ENCODE measurements around the gene KANK3.
"Not testable (repeated sequence)": the region's sequence is repeated elsewhere in the genome, so short reads cannot be mapped to it uniquely, and the experiment has no call there.

KANK3 gene

DNA sequence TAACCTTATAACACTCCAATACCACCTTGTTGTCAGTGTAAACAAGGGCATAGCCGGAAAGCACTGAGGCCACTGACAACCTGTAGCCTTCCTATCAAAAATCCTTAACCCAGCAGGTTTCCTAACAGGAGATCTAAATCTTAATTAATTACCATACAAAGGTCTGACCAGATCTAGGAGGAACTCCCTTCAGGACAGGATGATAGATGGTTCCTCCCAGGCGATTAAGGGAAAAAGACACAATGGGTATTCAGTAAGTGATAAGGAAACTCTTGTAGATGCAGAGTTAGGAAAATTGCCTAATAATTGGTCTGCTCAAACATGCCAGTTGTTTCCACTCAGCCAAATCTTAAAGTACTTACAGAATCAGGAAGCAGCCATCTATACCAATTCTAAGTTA, 42.0 kb upstream of the KANK3 start:
- H3K9me3 ChIP-seq (ENCODE audit: control insufficient read depth, insufficient read depth, low read length); H3K27me3 ChIP-seq (ENCODE audit: control insufficient read depth, insufficient read depth, low read length); H3K36me3 ChIP-seq (ENCODE audit: control insufficient read depth, insufficient read depth, low read length); H3K4me1 ChIP-seq (ENCODE audit: control insufficient read depth, insufficient read depth, low read length); H3K27ac ChIP-seq (ENCODE audit: low read depth, low read length); H3K9ac ChIP-seq (ENCODE audit: low read depth, low read length); H3K4me3 ChIP-seq (ENCODE audit: low read depth, low read length): not testable (repeated sequence)

- not testable (repeated sequence) for H3K36me3 ChIP-seq (ENCODE audit: control insufficient read depth, insufficient read depth, low read length); H3K4me3 ChIP-seq (ENCODE audit: low read depth, low read length); H3K4me1 ChIP-seq (ENCODE audit: control insufficient read depth, insufficient read depth, low read length); H3K27me3 ChIP-seq (ENCODE audit: control insufficient read depth, insufficient read depth, low read length); H3K9me3 ChIP-seq (ENCODE audit: control insufficient read depth, insufficient read depth, low read length); H3K9ac ChIP-seq (ENCODE audit: low read depth, low read length); H3K27ac ChIP-seq (ENCODE audit: low read depth, low read length)
Observed at GRCh38 chr19:8384569-8384968, 41.5 kb upstream of the KANK3 start.

DNA sequence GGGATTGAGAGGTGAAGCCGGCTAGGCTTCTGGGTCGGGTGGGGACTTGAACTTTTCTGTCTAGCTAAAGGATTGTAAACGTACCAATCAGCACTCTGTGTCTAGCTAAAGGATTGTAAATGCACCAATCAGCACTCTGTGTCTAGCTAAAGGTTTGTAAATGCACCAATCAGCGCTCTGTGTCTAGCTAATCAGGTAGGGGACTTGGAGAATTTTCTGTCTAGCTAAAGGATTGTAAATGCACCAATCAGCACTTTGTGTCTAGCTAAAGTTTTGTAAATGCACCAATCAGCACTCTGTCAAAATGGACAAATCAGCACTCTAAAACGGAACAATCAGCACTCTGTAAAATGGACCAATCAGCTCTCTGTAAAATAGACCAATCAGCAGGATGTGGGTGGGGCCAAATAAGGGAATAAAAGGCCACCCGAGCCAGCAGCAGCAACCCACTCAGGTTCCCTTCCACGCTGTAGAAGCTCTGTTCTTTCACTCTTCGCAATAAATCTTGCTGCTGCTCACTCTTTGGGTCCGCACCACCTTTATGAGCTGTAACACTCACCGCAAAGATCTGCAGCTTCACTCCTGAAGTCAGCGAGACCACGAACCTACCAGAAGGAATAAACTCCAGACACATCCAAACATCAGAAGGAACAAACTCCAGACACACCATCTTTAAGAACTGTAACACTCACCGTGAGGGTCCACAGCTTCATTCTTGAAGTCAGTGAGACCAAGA, 36.3 kb upstream of the KANK3 start:
- H3K9ac ChIP-seq (ENCODE audit: low read depth, low read length); H3K9me3 ChIP-seq (ENCODE audit: control insufficient read depth, insufficient read depth, low read length); H3K4me1 ChIP-seq (ENCODE audit: control insufficient read depth, insufficient read depth, low read length); H3K36me3 ChIP-seq (ENCODE audit: control insufficient read depth, insufficient read depth, low read length); H3K27ac ChIP-seq (ENCODE audit: low read depth, low read length); H3K27me3 ChIP-seq (ENCODE audit: control insufficient read depth, insufficient read depth, low read length); H3K4me3 ChIP-seq (ENCODE audit: low read depth, low read length): not testable (repeated sequence)

DNA sequence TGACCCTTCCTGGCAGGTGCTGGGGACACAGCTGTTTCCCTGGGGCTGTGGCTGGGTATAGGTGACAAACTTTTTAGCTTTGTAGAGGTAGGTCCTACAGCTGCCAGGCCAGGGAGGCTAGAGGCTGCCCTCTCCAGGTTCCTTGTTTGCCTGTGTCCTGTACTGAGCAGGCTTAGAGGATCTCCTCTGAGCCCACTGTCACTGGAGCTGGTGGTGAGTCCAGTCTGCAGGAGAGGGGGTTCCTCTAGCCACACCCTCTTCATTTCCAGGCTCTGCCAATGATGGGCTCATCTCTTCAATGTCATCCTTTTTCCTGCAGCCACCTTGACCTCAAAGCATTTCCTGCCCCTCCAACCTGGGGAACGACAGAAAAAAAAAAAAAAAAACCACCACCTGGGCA, 34.5 kb upstream of the KANK3 start:
- Histone ChIP-seq H3K27ac (ENCODE audit: low read depth, low read length) (no peak overlapping the region), H3K9me3 (ENCODE audit: control insufficient read depth, insufficient read depth, low read length) (no peaks in the 10 kb centered on the region), H3K36me3 (ENCODE audit: control insufficient read depth, insufficient read depth, low read length) (no peaks in the 10 kb centered on the region)

GRCh38 chr19:8376373-8376974, 33.4 kb upstream of the KANK3 start:
- not testable (repeated sequence) for H3K27ac ChIP-seq (ENCODE audit: low read depth, low read length); H3K4me1 ChIP-seq (ENCODE audit: control insufficient read depth, insufficient read depth, low read length); H3K4me3 ChIP-seq (ENCODE audit: low read depth, low read length); H3K9ac ChIP-seq (ENCODE audit: low read depth, low read length); H3K9me3 ChIP-seq (ENCODE audit: control insufficient read depth, insufficient read depth, low read length); H3K27me3 ChIP-seq (ENCODE audit: control insufficient read depth, insufficient read depth, low read length); H3K36me3 ChIP-seq (ENCODE audit: control insufficient read depth, insufficient read depth, low read length)

More for the DNA sequence above, 34.5 kb upstream of the KANK3 start:
- Histone ChIP-seq H3K4me3 (ENCODE audit: low read depth, low read length) (no peak overlapping the region), H3K27me3 (ENCODE audit: control insufficient read depth, insufficient read depth, low read length) (no peaks in the 10 kb centered on the region), H3K4me1 (ENCODE audit: control insufficient read depth, insufficient read depth, low read length) (0 out of 2 replicates have a peak, but pooled peaks cover 10% of the 10 kb centered on the region), H3K9ac (ENCODE audit: low read depth, low read length) (no peak overlapping the region)

GRCh38 chr19:8375766-8376165, 32.7 kb upstream of the KANK3 start:
- H3K9me3 ChIP-seq (ENCODE audit: control insufficient read depth, insufficient read depth, low read length); H3K4me3 ChIP-seq (ENCODE audit: low read depth, low read length); H3K36me3 ChIP-seq (ENCODE audit: control insufficient read depth, insufficient read depth, low read length); H3K27ac ChIP-seq (ENCODE audit: low read depth, low read length); H3K9ac ChIP-seq (ENCODE audit: low read depth, low read length); H3K4me1 ChIP-seq (ENCODE audit: control insufficient read depth, insufficient read depth, low read length); H3K27me3 ChIP-seq (ENCODE audit: control insufficient read depth, insufficient read depth, low read length): not testable (repeated sequence)

- H3K4me3 ChIP-seq (ENCODE audit: low read depth, low read length) = no peak overlapping the region
- H3K9me3 ChIP-seq (ENCODE audit: control insufficient read depth, insufficient read depth, low read length) = no peaks in the 10 kb centered on the region
- no peaks in the 10 kb centered on the region for H3K4me1 ChIP-seq (ENCODE audit: control insufficient read depth, insufficient read depth, low read length)
- H3K36me3 ChIP-seq (ENCODE audit: control insufficient read depth, insufficient read depth, low read length) = no peaks in the 10 kb centered on the region
- no peak overlapping the region for H3K27ac ChIP-seq (ENCODE audit: low read depth, low read length)
- H3K9ac ChIP-seq (ENCODE audit: low read depth, low read length) = no peak overlapping the region
- H3K27me3 ChIP-seq (ENCODE audit: control insufficient read depth, insufficient read depth, low read length) = no peaks in the 10 kb centered on the region
Observed at GRCh38 chr19:8373867-8374813, 31.1 kb upstream of the KANK3 start.

DNA sequence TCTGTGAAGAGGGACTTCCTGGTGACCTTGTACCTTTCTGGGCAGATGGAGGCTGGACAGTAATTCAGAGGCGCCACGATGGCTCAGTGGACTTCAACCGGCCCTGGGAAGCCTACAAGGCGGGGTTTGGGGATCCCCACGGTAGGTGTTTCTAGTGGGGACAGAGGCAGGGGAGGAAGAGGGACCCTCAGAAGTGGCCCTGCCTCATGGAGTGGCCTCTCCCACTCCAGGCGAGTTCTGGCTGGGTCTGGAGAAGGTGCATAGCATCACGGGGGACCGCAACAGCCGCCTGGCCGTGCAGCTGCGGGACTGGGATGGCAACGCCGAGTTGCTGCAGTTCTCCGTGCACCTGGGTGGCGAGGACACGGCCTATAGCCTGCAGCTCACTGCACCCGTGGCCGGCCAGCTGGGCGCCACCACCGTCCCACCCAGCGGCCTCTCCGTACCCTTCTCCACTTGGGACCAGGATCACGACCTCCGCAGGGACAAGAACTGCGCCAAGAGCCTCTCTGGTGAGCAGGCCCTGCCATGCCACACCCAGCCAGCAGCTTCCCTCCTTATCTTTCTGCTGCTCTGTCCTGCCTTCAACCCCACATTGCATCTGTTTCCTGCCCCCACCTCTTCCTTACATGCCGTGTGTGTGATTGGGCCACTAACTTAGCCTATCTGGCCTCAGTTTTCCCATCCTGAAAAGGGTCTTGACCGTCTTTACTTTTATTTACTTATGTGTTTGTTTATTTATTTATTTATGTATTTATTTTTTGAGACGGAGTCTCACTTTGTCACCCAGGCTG, 28.1 kb upstream of the KANK3 start:
- Histone ChIP-seq H3K9me3 (ENCODE audit: control insufficient read depth, insufficient read depth, low read length) (no peaks in the 10 kb centered on the region), H3K27me3 (ENCODE audit: control insufficient read depth, insufficient read depth, low read length) (peaks cover 4% of the 10 kb centered on the region; the same call in 1 of the 2 replicates), H3K4me3 (ENCODE audit: low read depth, low read length) (no peak overlapping the region), H3K27ac (ENCODE audit: low read depth, low read length) (no peak overlapping the region), H3K36me3 (ENCODE audit: control insufficient read depth, insufficient read depth, low read length) (no peaks in the 10 kb centered on the region), H3K4me1 (ENCODE audit: control insufficient read depth, insufficient read depth, low read length) (peaks cover 18% of the 10 kb centered on the region), H3K9ac (ENCODE audit: low read depth, low read length) (no peak overlapping the region)

DNA sequence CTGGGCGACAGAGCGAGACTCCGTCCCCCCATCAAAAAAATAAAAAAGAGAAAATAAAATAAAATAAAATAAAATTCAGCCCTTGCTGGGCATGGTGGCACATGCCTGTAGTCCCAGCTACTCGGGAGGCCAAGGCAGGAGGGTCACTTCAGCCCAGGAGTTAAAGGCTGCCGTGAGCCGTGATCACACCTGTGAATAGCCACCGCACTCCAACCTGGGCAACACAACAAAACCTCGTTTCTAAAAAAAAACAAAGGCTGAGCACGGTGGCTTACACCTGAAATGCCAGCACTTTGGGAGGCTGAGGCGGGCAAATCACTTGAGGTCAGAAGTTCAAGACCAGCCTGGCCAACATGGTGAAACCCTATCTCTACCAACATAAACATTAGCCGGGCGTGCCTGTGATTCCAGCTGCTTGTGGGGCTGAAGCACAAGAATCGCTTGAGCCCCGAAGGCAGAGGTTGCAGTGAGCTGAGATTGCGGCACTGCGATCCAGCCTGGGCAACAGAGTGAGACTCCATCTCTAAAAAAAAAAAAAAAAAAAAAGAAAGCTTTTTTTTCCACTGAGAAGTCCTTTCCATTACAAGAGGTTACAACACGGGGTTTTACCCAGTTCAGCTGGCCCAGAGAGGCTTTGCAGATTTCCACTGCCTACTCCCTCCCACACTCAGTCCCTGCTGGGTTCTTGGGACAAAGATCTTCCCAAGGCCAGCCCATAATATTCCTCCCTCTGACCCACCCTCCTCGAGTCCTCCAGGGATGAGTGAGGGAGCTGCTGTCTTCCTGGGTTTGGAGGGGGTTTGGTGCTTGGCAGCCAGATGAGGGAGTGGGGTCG, 27.3 kb upstream of the KANK3 start:
- Histone ChIP-seq H3K9me3 (ENCODE audit: control insufficient read depth, insufficient read depth, low read length) (no peaks in the 10 kb centered on the region), H3K4me1 (ENCODE audit: control insufficient read depth, insufficient read depth, low read length) (peaks cover 18% of the 10 kb centered on the region), H3K36me3 (ENCODE audit: control insufficient read depth, insufficient read depth, low read length) (no peaks in the 10 kb centered on the region), H3K4me3 (ENCODE audit: low read depth, low read length) (no peak overlapping the region), H3K9ac (ENCODE audit: low read depth, low read length) (no peak overlapping the region), H3K27me3 (ENCODE audit: control insufficient read depth, insufficient read depth, low read length) (peaks cover 12% of the 10 kb centered on the region; the same call in 1 of the 2 replicates), H3K27ac (ENCODE audit: low read depth, low read length) (no peak overlapping the region)

Measured in HUES48 (cell line).